Measurements from ENCODE around the gene DENND2A. TPM values are rescaled to one million over a fixed set of nuclear protein-coding genes. Genes with fewer than 3 reads are reported as not detected.

DENND2A gene
- total RNA-seq, 1 experiment from 2014 or later: 10.0 TPM

GRCh38 chr7:140570120-140570519 lies 70.5 kb downstream of the DENND2A start (continued):
- TF ChIP-seq, protein P1, sequence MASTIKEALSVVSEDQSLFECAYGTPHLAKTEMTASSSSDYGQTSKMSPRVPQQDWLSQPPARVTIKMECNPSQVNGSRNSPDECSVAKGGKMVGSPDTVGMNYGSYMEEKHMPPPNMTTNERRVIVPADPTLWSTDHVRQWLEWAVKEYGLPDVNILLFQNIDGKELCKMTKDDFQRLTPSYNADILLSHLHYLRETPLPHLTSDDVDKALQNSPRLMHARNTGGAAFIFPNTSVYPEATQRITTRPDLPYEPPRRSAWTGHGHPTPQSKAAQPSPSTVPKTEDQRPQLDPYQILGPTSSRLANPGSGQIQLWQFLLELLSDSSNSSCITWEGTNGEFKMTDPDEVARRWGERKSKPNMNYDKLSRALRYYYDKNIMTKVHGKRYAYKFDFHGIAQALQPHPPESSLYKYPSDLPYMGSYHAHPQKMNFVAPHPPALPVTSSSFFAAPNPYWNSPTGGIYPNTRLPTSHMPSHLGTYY (CRISPR knock-in tag; IDR thresholded peaks at IDR 0.05): no peak
- TF ChIP-seq OVOL2 (CRISPR knock-in tag; IDR thresholded peaks at IDR 0.05; ENCODE audit: borderline replicate concordance) (no peak), ATF6 (CRISPR knock-in tag; IDR thresholded peaks at IDR 0.05) (no peak), ZNF263 (CRISPR knock-in tag; IDR thresholded peaks at IDR 0.05; ENCODE audit: low read depth) (no peak), EMX1 (CRISPR knock-in tag; IDR thresholded peaks at IDR 0.05) (no peak), MYBL2 (CRISPR knock-in tag; IDR thresholded peaks at IDR 0.05) (no peak), ZMAT4 (CRISPR knock-in tag; IDR thresholded peaks at IDR 0.05) (no peak), NR3C1 (CRISPR knock-in tag; conservative IDR thresholded peaks at IDR 0.05; ENCODE audit: low read depth) (no peak)
- TF ChIP-seq, protein P2, sequence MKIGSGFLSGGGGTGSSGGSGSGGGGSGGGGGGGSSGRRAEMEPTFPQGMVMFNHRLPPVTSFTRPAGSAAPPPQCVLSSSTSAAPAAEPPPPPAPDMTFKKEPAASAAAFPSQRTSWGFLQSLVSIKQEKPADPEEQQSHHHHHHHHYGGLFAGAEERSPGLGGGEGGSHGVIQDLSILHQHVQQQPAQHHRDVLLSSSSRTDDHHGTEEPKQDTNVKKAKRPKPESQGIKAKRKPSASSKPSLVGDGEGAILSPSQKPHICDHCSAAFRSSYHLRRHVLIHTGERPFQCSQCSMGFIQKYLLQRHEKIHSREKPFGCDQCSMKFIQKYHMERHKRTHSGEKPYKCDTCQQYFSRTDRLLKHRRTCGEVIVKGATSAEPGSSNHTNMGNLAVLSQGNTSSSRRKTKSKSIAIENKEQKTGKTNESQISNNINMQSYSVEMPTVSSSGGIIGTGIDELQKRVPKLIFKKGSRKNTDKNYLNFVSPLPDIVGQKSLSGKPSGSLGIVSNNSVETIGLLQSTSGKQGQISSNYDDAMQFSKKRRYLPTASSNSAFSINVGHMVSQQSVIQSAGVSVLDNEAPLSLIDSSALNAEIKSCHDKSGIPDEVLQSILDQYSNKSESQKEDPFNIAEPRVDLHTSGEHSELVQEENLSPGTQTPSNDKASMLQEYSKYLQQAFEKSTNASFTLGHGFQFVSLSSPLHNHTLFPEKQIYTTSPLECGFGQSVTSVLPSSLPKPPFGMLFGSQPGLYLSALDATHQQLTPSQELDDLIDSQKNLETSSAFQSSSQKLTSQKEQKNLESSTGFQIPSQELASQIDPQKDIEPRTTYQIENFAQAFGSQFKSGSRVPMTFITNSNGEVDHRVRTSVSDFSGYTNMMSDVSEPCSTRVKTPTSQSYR (CRISPR knock-in tag; IDR thresholded peaks at IDR 0.05): no peak

DNA sequence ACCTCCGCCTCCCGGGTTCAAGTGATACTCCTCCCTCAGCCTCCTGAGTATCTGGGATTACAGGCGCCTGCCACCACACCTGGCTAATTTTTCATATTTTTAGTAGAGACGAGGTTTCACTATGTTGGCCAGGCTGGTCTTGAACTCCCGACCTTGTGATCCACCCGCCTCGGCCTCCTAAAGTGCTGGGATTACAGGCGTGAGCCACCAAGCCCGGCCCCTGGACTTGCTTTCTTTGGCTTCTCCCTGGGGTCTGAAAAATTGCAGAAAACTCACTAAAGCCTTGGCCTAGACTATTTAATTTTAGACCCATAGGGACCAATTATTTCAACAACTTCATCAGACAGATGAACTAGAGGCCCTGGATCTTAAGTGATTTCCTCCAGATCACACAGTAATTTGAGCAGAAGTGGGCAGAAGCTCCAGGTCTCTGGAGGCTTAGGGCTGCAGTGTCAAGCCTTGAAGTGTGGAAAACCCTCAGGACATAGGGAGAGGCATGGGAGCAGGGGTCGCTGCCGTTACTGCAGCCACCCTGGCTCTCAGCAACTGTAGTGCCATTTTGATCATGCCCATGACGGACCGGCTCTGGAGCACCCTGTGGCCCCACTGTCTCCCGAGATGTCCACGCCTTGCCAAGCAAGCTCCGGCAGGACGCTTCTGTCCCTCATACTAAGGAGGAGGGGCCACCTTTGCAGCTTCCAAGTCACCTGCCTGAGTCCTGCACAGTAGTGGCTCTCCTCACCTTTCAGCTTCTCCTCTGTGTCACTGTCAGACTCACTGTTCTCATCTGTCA lies 72.4 kb downstream of the DENND2A start:
- ChIA-PET POLR2A (no interaction called here), CTCF (interaction anchor here (1.3 to 1.5 kb wide), 2 partner anchors 50 to 85 kb away, joined by 3 to 4 read pairs; no protein-coding TSS in a partner anchor)
- no peak for DNase-seq (ENCODE audit: low spot score)
- H3K4me3 Mint-ChIP-seq: no peak overlapping the region
- H3K36me3 Mint-ChIP-seq: no peaks in the 10 kb centered on the region
- peaks cover 14% of the 10 kb centered on the region for H3K4me1 Mint-ChIP-seq
- H3K9me3 Mint-ChIP-seq: no peaks in the 10 kb centered on the region
- H3K27ac Mint-ChIP-seq: no peak overlapping the region
- H3K27me3 Mint-ChIP-seq (ENCODE audit: low read depth): no peaks in the 10 kb centered on the region
- ATAC-seq: no peak
- TF ChIP-seq, protein P3, sequence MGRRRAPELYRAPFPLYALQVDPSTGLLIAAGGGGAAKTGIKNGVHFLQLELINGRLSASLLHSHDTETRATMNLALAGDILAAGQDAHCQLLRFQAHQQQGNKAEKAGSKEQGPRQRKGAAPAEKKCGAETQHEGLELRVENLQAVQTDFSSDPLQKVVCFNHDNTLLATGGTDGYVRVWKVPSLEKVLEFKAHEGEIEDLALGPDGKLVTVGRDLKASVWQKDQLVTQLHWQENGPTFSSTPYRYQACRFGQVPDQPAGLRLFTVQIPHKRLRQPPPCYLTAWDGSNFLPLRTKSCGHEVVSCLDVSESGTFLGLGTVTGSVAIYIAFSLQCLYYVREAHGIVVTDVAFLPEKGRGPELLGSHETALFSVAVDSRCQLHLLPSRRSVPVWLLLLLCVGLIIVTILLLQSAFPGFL (CRISPR knock-in tag; IDR thresholded peaks at IDR 0.05; ENCODE audit: borderline replicate concordance): no peak
- no peak for TF ChIP-seq ZBTB43 (CRISPR knock-in tag; IDR thresholded peaks at IDR 0.05)
- TF ChIP-seq, protein P4, sequence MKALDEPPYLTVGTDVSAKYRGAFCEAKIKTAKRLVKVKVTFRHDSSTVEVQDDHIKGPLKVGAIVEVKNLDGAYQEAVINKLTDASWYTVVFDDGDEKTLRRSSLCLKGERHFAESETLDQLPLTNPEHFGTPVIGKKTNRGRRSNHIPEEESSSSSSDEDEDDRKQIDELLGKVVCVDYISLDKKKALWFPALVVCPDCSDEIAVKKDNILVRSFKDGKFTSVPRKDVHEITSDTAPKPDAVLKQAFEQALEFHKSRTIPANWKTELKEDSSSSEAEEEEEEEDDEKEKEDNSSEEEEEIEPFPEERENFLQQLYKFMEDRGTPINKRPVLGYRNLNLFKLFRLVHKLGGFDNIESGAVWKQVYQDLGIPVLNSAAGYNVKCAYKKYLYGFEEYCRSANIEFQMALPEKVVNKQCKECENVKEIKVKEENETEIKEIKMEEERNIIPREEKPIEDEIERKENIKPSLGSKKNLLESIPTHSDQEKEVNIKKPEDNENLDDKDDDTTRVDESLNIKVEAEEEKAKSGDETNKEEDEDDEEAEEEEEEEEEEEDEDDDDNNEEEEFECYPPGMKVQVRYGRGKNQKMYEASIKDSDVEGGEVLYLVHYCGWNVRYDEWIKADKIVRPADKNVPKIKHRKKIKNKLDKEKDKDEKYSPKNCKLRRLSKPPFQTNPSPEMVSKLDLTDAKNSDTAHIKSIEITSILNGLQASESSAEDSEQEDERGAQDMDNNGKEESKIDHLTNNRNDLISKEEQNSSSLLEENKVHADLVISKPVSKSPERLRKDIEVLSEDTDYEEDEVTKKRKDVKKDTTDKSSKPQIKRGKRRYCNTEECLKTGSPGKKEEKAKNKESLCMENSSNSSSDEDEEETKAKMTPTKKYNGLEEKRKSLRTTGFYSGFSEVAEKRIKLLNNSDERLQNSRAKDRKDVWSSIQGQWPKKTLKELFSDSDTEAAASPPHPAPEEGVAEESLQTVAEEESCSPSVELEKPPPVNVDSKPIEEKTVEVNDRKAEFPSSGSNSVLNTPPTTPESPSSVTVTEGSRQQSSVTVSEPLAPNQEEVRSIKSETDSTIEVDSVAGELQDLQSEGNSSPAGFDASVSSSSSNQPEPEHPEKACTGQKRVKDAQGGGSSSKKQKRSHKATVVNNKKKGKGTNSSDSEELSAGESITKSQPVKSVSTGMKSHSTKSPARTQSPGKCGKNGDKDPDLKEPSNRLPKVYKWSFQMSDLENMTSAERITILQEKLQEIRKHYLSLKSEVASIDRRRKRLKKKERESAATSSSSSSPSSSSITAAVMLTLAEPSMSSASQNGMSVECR (CRISPR knock-in tag; IDR thresholded peaks at IDR 0.05; ENCODE audit: borderline replicate concordance): no peak
- no peak for TF ChIP-seq ESRRA (CRISPR knock-in tag; IDR thresholded peaks at IDR 0.05; ENCODE audit: borderline replicate concordance)
- no peak for TF ChIP-seq NFE2L1 (CRISPR knock-in tag; IDR thresholded peaks at IDR 0.05)
- TF ChIP-seq FOXP4 (CRISPR knock-in tag; IDR thresholded peaks at IDR 0.05): no peak
- TF ChIP-seq ATF3 (CRISPR knock-in tag; conservative IDR thresholded peaks at IDR 0.05): no peak
- TF ChIP-seq FOXK1 (CRISPR knock-in tag; IDR thresholded peaks at IDR 0.05): no peak
- TF ChIP-seq SP1 (CRISPR knock-in tag; conservative IDR thresholded peaks at IDR 0.05): no peak
- no peak for TF ChIP-seq CREB1 (CRISPR knock-in tag; IDR thresholded peaks at IDR 0.05)
- no peak for TF ChIP-seq ZNF263 (CRISPR knock-in tag; IDR thresholded peaks at IDR 0.05; ENCODE audit: low read depth)
